ENCODE data around the gene OSER1. TPM values are rescaled to one million over a fixed set of nuclear protein-coding genes. Genes with fewer than 3 reads are reported as not detected.

OSER1 gene
- total and polyA plus RNA-seq, 4 donors = 22.6 to 32.9 (median 27.7) TPM

DNA sequence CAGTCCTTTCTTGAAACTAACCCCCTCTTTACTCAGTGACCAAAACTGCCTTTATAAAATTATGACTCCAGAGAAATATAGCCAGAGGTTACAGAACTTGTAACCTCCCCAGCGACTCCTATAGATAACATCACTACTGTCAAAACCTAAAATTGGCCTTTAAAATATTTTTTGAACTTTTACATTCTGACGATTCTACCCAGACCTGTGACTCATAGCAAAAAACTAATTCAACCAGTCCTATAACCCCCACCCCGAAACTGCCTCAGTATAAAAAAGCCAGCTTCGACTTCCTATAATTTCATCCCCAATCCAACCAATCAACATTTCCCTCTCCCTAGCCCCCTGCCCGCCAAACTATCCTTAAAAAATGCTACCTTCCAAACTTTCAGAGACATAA lies 37.5 kb downstream of the OSER1 start:
- H3K27me3 ChIP-seq (ENCODE audit: control insufficient read depth in 3 of 3, insufficient read depth in 3 of 3, low read length in 2 of 3) = peaks cover 0 to 4% (median 3%) of the 10 kb centered on the region in 3 donors
- TF ChIP-seq, protein P1, sequence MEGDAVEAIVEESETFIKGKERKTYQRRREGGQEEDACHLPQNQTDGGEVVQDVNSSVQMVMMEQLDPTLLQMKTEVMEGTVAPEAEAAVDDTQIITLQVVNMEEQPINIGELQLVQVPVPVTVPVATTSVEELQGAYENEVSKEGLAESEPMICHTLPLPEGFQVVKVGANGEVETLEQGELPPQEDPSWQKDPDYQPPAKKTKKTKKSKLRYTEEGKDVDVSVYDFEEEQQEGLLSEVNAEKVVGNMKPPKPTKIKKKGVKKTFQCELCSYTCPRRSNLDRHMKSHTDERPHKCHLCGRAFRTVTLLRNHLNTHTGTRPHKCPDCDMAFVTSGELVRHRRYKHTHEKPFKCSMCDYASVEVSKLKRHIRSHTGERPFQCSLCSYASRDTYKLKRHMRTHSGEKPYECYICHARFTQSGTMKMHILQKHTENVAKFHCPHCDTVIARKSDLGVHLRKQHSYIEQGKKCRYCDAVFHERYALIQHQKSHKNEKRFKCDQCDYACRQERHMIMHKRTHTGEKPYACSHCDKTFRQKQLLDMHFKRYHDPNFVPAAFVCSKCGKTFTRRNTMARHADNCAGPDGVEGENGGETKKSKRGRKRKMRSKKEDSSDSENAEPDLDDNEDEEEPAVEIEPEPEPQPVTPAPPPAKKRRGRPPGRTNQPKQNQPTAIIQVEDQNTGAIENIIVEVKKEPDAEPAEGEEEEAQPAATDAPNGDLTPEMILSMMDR (IDR thresholded peaks at IDR 0.05; ENCODE audit: control extremely low read depth, extremely low read depth) = no peak
- H3K9ac ChIP-seq (ENCODE audit: insufficient read depth in 1 of 2, low read length in 2 of 2) = no peak overlapping the region
- DNase-seq (no peak), ATAC-seq (ENCODE audit: insufficient read depth, low FRiP score) (no peak)
- no peak overlapping the region for H3K4me3 ChIP-seq
- 72 to 78% methylated on average over 5 of the region's 5 CpGs for WGBS, 2 donors
- H3K4me1 ChIP-seq (ENCODE audit: control insufficient read depth in 5 of 5, insufficient read depth in 5 of 5, low read length in 5 of 5) = peaks cover 0 to 12% (median 0%) of the 10 kb centered on the region in 5 donors
- H3K9me3 ChIP-seq (ENCODE audit: control insufficient read depth in 4 of 4, insufficient read depth in 3 of 4, low read length in 3 of 4) = no peaks in the 10 kb centered on the region
- no peak overlapping the region for H3K27ac ChIP-seq (ENCODE audit: low read depth in 1 of 2, low read length in 1 of 2)
- no peaks in the 10 kb centered on the region for H3K36me3 ChIP-seq (ENCODE audit: control insufficient read depth in 4 of 4, insufficient read depth in 4 of 4, low read length in 4 of 4)

DNA sequence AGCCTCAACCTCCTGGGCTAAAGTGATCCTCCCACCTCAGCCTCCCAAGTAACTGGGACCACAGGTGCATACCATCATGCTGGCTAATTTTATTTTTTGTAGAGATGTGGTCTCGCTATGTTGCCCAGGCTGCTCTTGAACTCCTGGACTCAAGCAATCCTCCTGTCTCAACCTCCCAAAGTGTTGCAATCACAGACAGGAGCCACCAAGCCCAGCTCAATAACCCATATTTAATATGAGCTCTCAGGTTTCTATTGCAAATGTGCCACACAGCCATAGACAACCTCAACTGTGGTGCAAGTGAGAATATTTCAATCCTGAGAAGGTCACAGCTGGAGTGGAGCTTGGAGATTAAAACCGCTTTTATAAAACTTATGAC lies 38.0 kb downstream of the OSER1 start:
- Histone ChIP-seq H3K9me3 (ENCODE audit: control insufficient read depth in 4 of 4, insufficient read depth in 3 of 4, low read length in 3 of 4) (no peaks in the 10 kb centered on the region), H3K36me3 (ENCODE audit: control insufficient read depth in 4 of 4, insufficient read depth in 4 of 4, low read length in 4 of 4) (no peaks in the 10 kb centered on the region), H3K9ac (ENCODE audit: insufficient read depth in 1 of 2, low read length in 2 of 2) (no peak overlapping the region), H3K27me3 (ENCODE audit: control insufficient read depth in 3 of 3, insufficient read depth in 3 of 3, low read length in 2 of 3) (peaks cover 0 to 4% (median 3%) of the 10 kb centered on the region in 3 donors), H3K27ac (ENCODE audit: low read depth in 1 of 2, low read length in 1 of 2) (no peak overlapping the region), H3K4me1 (ENCODE audit: control insufficient read depth in 5 of 5, insufficient read depth in 5 of 5, low read length in 5 of 5) (peaks cover 0 to 15% (median 0%) of the 10 kb centered on the region in 5 donors), H3K4me3 (no peak overlapping the region)
- ATAC-seq (ENCODE audit: insufficient read depth, low FRiP score) (no peak), DNase-seq (no peak)
- WGBS, 2 donors = 90 to 92% methylated on average over 2 of the region's 2 CpGs
- TF ChIP-seq, protein P1 (IDR thresholded peaks at IDR 0.05; ENCODE audit: control extremely low read depth, extremely low read depth) = no peak

DNA sequence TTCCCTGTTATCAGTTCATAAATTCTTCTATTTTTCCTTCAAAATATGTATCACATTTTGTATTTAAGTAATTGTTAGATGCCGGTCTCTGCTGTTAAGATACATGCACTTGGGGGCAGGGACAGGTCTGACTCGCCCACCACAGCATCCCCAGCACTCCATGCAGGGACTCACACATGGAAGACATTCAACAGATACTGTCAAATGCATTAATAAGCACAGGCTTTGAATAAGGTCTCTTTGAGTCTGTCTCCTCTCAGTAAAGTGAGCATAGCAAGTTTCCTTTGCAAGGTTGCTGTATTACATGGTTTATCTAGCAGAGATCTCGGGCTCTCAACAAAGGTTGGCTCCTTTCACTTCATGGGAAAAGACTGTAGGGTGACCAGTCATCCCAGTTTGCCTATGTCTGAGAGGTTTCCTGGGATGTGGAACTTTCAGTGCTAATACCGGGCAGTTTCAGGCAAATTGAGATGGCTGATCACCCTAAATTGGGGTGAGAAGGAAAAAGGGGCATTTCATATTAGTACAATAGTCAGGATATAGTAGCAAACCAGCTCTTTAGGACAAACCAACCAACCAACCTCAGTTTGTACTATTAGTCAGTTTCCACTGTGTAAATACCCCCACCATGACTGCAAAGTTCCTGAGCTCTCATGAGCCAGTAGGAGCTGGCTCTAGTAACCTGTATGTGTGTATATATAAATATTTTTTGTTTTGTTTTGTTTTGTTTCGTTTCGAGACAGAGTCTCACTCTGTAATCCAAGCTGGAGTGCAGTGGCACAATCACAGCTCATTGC lies 38.6 kb downstream of the OSER1 start:
- DNase-seq = no peak
- no peak overlapping the region for H3K4me3 ChIP-seq
- 66 to 71% methylated on average over 6 of the region's 6 CpGs for WGBS, 2 donors
- no peak overlapping the region for H3K9ac ChIP-seq (ENCODE audit: insufficient read depth in 1 of 2, low read length in 2 of 2)
- no peak for ATAC-seq (ENCODE audit: insufficient read depth, low FRiP score)
- H3K4me1 ChIP-seq (ENCODE audit: control insufficient read depth in 5 of 5, insufficient read depth in 5 of 5, low read length in 5 of 5) = peaks cover 0 to 20% (median 0%) of the 10 kb centered on the region in 5 donors
- TF ChIP-seq, protein P1 (IDR thresholded peaks at IDR 0.05; ENCODE audit: control extremely low read depth, extremely low read depth) = no peak
- no peaks in the 10 kb centered on the region for H3K36me3 ChIP-seq (ENCODE audit: control insufficient read depth in 4 of 4, insufficient read depth in 4 of 4, low read length in 4 of 4)
- H3K27ac ChIP-seq (ENCODE audit: low read depth in 1 of 2, low read length in 1 of 2) = no peak overlapping the region
- H3K9me3 ChIP-seq (ENCODE audit: control insufficient read depth in 4 of 4, insufficient read depth in 3 of 4, low read length in 3 of 4) = no peaks in the 10 kb centered on the region
- H3K27me3 ChIP-seq (ENCODE audit: control insufficient read depth in 3 of 3, insufficient read depth in 3 of 3, low read length in 2 of 3) = peaks cover 0 to 4% (median 4%) of the 10 kb centered on the region in 3 donors

Data from lung (tissue), 12 donors.